Stimulated activated CD8-positive, alpha-beta memory T cell treated with anti-CD3 and anti-CD28 coated beads, Interleukin-4, amount 100 ng/mL, for 4 hours (primary cell): ENCODE data around the gene OR11H6.
"Not testable (repeated sequence)": the region's sequence is repeated elsewhere in the genome, so short reads cannot be mapped to it uniquely, and the experiment has no call there.

Source experiments
- DNase-seq, 2 donors: peaks; one replicate each; pipeline ENCODE4 v3.0.0-alpha.2; 2020; ENCODE audit warnings: low read depth in 2 of 2, low spot score in 1 of 2

Gene OR11H6

DNA sequence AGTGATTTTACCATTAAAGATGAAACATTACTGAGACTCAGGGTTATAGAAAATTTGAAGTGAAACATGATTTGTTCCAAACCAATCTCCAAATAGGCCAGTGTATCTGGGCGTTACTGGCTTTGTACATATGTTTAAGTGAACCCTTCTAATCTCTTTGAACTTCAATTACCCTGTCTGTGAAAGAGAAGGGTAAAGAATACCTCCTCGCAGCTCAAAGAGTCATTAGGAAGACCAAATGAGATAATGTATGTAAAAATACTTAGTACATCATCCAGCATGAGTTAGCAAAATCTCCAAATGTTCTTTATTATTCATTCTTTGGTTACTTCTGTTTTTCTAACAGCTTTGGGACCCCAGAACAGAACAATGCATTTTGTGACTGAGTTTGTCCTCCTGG is at the start of gene OR11H6:
OR11H6 (plus strand) TSS at position 301 of the 400 bp plus-strand sequence; CDS start at position 301, 0 bp downstream.
- DNase-seq = no peak

- DNase-seq = not testable (repeated sequence)
These were observed 49.3 kb upstream of the OR11H6 start for GRCh38 chr14:20174205-20174604.

DNA sequence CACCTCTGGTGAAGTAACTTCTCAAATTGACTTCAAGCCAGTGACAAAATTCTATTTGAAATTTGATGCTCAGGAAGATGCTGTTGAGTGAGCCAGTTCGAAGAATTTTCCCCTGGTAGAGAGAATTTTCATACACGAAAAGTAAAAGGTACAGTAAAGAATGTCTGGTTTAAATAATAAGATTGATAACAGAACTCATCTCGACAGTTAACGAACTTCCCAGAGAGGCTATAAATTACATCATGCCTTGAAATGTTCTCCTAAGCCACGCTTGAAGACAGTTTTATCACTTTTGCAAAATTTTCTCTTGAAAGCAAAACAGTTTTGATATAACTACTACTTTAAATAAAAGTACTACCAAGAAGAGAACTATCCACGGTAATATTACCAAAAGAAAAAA is 47.2 kb upstream of the OR11H6 start:
- DNase-seq = no peak

- no peak for DNase-seq
These were observed 46.0 kb upstream of the OR11H6 start for GRCh38 chr14:20177433-20177974.

DNA sequence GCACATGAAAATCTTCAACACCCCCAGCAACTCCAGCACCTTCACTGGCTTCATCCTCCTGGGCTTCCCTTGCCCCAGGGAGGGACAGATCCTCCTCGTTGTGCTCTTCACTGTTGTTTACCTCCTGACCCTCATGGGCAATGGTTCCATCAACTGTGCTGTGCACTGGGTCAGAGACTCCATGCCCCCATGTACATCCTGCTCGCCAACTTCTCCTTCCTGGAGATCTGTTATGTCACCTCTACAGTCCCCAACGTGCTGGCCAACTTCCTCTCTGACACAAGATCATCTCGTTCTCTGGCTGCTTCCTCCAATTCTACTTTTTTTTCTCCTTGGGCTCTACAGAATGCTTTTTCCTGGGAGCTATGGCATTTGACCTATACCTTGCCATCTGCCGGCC is 44.3 kb upstream of the OR11H6 start:
- no peak for DNase-seq

GRCh38 chr14:20179880-20180279 is 43.6 kb upstream of the OR11H6 start:
- no peak for DNase-seq

GRCh38 chr14:20180486-20180885 is 43.0 kb upstream of the OR11H6 start:
- DNase-seq = no peak

GRCh38 chr14:20184181-20184580 is 39.3 kb upstream of the OR11H6 start:
- DNase-seq = no peak

DNA sequence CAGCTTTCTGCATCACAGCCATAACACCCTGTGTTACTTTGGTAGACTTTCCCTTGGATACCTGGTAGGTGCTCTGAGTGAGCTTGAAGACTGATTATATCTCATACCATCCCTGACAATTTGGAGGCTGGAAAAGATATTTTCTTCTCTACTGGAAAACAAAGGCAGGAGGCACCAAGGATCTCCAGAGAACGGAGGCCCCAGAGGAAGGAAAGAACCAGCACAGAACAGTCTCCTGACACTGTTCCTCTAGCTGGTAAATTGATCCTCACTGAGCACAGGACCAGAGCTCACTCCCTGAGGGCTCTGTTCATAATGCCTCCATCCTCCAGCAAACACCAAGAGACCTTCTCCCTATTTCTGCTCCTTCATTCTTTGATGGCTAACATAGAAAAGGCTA is 32.9 kb upstream of the OR11H6 start, which contains the start of gene OR11G2:
OR11G2 (plus strand) TSS at position 301 of the 400 bp plus-strand sequence. CDS start 6,542 bp downstream, outside the sequence.
- no peak for DNase-seq

DNA sequence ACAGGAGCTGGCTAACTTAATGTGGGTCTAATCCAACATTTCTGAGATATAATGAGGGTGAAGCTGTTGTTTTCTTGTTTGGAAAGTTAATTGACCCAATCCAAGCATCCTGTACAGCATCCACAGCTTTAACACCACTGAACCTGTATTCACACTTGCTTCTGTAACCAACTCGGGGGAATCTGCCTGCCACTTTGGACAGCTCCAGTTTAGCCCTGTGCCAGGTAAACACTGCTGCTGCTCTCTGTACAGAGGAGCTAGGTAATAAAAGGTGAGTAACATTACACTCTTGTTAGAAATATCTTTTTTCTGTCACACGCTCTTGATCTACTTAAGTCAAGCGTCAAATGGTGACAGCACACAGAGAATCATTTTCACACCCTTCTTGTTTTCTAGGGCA is 32.1 kb upstream of the OR11H6 start:
- no peak for DNase-seq

DNA sequence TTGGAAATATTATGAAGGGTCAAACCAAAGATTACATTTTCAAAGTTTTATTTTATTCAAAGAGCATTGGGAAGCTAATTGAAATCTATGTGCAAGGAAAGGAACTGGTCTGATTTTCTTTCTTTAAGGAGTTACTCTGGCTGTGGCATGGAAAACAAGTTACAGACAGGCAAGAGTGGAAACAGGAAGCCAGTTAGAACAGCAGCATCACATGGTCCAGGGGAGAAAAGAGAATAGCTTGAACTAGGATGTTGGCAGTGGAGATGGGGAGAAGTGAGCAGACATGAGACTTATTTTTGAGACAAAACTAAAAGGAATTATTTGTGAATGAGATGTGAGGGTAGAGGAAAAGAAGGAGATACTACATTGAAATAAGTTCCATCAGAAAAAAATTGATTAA is 29.4 kb upstream of the OR11H6 start:
- no peak for DNase-seq

GRCh38 chr14:20195170-20195569 is 28.3 kb upstream of the OR11H6 start:
- not testable (repeated sequence) for DNase-seq

- no peak for DNase-seq
These were observed 27.6 kb upstream of the OR11H6 start for GRCh38 chr14:20195911-20196310.

GRCh38 chr14:20197459-20197858 is 26.1 kb upstream of the OR11H6 start:
- DNase-seq = no peak

DNA sequence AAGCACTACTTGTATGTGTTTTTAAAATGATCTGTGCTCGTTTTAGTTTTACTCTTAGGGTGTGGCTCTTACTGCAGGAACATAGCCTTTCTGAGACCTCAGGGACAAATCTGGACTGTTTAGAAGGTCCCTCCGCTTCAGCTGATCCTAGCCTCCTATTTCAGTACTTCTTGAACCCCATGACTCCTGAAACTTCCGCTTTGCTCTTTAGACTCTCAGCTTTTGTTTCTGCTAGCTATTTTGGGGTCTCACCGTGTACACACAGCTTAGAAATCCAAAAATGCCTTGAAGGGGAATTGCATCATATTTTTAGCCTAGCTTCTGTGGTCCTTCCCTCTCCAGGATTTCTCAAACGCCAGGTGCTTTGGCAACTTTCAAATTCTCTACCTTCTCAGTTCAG is 24.5 kb upstream of the OR11H6 start:
- DNase-seq = no peak

DNA sequence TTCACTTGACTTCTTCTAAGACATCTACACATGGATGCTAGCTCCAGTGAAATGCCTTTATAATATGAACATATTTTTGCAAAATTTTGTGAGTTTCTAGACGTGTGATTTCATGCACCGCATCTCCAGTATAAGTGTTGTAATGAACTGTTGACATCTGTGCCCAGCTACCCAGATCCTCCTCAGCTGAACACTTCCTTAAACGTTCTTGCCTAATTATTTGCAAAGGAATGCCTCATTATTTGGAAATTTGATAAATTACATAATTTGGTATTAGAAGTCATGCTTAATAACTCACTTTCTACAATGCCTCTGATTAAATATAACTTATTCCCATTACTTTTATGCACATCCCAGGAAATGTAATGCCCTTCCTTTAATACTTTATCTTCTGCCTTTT is 18.8 kb upstream of the OR11H6 start:
- DNase-seq = no peak

GRCh38 chr14:20209595-20209994 is 13.9 kb upstream of the OR11H6 start:
- DNase-seq = no peak

DNA sequence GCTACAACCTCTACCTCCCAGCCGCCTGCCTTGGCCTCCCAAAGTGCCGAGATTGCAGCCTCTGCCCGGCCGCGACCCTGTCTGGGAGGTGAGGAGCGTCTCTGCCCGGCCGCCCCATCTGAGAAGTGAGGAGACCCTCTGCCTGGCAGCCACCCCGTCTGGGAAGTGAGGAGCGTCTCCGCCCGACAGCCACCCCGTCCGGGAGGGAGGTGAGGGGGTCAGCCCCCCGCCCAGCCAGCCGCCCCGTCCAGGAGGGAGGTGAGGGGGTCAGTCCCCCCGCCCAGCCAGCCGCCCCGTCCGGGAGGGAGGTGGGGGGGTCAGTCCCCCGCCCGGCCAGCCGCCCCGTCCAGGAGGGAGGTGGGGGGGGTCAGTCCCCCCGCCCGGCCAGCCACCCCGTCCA is 11.1 kb upstream of the OR11H6 start:
- DNase-seq = not testable (repeated sequence)

- no peak for DNase-seq
These were observed 8.3 kb upstream of the OR11H6 start for GRCh38 chr14:20215196-20215595.

GRCh38 chr14:20219033-20219432 is 4.5 kb upstream of the OR11H6 start:
- DNase-seq = no peak

- no peak for DNase-seq
These were observed 5.2 kb downstream of the OR11H6 start, which contains the start of gene OR11H7 for GRCh38 chr14:20228681-20229080. Gene OR11H7, plus strand, starts transcription at chr14:20228981.

- not testable (repeated sequence) for DNase-seq
These were observed 11.9 kb downstream of the OR11H6 start for GRCh38 chr14:20235415-20235814.

DNA sequence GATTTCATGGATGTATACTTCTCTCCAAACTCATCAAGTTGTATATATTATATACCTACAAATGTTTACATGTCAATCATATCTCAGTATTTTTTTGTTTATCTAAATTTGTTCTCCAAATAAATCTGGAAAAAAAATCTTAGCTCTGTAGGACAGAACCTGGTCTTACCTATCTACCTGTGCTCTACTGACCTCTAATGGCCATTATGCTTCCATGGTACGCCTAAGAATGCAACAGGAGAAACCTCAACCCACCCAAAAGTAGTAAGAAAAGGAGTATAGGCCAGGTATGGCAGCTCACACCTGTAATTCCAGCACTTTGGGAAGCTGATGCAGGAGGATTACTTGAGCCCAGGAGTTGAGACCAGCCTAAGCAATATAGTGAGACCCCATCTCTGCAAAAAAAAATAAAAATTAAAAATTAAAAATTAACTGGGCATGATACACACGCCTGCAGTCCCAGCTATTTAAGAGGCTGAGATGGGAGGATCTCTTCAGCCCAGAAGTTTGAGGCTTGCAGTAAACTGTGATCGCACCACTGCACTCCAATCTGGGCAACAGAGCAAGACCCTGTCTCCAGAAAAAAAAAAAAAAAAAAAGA is 24.2 kb downstream of the OR11H6 start:
- DNase-seq = no peak
